ENCODE data around the gene TRIM66.

Gene TRIM66

GRCh38 chr11:8604078-8604723, 78.3 kb downstream of the TRIM66 start:
- peak; percentile 100 for DNase-seq

DNA sequence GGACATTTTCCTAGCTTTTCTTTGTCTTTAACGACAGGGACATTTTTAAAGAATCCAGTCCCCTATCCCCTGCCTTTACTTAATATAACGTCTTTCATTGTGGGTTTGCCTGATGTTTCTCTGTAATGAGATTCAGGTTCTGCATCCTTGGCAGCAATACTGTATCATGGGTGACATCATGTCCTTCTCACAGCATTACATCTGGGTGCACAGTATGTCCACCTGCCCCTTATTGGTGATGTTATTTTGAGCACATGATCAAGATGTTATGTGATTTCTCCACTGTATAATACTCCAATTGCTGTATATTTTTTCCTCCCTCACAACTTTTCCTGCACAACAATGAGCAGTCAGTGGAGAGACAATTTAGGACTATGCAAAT, 78.8 kb downstream of the TRIM66 start:
- no peak for DNase-seq

- no peak for DNase-seq
Observed at GRCh38 chr11:8601376-8602133, 80.9 kb downstream of the TRIM66 start.

DNA sequence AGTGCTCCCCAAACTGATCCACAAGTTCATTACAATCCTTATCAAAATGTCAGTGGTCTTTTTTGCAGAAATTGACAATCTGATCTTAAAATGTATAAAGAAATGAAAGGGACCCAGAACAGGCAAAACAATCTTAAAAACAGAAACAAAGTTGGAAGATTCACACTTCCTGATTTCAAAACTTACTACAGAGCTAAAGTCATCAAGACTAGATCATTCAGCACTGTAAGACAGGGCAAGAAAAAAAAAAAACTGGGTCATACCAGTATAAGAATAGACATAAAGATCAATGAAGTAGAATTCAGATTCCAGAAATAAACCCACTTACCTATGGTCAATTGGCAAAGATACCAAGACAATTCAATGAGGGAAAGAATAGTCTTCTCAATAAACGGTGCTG, 84.0 kb downstream of the TRIM66 start:
- DNase-seq, result no peak

GRCh38 chr11:8597182-8597581, 85.3 kb downstream of the TRIM66 start:
- DNase-seq, result peak; percentile 72

GRCh38 chr11:8596504-8597046, 85.9 kb downstream of the TRIM66 start:
- no peak for DNase-seq

DNA sequence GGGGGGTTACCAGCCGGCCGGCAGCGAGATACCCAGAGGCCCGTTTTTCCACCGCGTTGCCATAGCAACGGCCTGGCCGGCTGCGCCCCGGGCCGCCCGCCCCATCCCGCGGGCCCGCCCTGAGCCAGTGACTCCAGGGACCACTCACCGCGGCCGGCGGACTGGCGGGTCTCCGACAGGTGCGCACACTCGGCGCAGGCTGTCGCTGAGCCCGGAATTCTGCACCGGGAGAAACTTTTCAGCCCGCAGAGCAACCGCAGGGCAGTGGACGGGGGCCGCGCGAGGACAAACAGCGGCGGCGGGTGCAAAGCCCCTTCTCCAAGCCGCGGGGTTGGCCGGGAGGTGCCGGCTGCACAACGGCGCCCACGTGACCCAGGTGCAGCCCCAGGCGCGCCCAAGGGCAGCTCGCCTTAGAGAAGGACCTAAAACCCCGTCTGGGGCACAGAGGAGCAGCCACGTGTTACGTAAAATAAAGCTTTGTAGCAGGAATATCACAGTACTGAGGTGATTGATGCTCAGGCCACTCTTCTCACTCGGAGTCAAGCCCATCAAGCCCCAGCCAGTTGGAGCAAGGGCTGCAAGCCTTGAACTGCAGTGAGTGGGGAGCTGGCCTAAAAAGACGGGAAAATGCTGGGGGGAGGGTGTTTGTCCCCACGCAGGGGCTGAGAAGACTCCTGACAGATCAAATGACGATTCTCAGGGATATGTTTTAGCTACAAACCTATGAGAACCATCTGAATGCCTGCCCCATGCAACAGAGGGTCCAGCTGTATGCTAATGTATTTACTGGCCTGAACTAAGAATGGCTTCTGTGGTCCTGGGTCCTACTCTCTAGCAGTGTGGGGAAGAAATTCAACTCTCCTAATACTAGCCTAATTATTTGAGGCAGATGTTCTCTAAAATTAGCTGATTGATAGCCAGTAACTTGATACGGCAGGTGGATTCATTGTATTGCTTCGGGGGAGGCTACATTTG, 88.2 kb downstream of the TRIM66 start, which contains the start of gene STK33:
Gene STK33 (minus strand): TSS at position 294 of the 975 bp plus-strand sequence. CDS start 119,323 bp downstream, outside the sequence.
- DNase-seq, result peak; percentile 40

DNA sequence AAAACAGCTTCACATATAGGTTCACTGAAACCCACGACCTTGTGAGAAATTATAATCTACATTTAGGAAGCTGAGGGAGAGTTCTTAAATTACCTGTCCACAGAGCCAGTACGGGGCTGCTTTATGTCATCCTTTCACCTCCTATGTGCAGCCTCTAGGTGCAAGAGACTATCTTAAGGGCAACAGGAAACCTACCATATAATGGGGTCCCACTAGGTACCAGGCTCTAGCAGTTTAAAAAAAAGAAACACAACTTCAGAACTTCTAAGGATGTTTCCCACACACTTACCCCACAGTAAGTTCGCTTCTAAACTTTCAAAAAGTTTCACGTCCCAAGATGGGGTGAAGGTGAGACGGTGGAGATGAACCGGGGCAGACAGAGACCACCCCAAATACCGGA, 89.0 kb downstream of the TRIM66 start:
- no peak for DNase-seq

- no peak for DNase-seq
Observed at GRCh38 chr11:8587915-8588314, 94.5 kb downstream of the TRIM66 start.

DNA sequence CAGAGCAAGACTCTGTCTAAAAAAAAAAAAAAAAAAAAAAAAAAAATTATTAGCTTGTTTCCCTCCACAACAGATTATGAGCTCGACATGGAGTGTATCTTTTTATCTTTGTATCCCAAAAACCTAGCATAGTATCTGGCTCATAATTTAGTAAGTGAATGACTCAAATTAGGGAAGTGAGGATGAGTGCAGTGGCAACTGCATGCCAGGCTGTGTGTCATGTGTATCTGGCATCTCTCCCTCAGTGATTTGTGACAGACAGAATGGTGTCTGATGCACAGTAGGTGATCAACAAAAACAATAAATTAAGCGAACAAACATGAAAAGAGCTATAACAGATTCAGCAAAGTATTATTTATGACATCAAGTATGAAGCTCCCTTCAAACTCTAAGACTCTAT, 95.7 kb downstream of the TRIM66 start:
- no peak for DNase-seq

DNA sequence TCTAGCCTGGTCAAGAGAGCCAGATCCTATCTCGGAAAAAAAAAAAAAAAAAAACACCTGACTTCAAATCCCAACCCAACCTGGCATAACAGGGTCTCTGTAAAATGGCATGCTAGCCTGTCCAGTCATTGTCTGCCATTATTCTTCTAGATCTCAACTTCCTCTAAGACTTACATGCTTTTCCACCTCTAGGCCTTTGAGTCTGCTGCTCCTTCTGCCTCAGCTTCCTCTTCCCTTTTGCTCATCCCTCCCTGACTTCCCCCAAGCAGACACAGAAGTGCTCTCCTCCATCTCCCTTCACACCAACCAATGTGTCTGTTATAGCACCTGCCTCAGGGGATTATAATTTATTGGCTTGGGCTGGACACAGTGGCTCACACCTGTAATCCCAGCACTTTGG, 96.3 kb downstream of the TRIM66 start:
- no peak for DNase-seq

DNA sequence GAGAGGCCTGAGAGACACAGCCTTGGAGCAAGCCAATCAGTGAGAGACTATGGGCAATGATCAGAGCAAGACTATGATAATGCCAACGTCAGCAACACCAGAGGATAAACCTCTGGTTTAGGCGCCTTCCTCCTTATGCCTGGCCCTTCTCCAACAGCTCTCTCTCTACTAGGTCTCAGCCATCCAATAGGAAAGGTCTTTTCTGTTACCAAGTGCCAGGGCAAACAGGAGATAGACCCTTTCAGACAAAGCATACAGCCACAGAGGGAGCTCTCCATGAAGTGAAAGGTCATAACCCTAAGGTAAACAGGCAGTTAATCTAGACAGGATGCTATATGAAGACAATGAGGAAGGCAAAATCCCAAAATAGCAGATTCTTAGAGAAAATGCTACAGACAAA, 98.0 kb downstream of the TRIM66 start:
- no peak for DNase-seq

- peak; percentile 67 for DNase-seq
Observed at GRCh38 chr11:8584082-8584481, 98.4 kb downstream of the TRIM66 start.

- DNase-seq, result no peak
Observed at GRCh38 chr11:8581300-8581699, 101.2 kb downstream of the TRIM66 start.

DNA sequence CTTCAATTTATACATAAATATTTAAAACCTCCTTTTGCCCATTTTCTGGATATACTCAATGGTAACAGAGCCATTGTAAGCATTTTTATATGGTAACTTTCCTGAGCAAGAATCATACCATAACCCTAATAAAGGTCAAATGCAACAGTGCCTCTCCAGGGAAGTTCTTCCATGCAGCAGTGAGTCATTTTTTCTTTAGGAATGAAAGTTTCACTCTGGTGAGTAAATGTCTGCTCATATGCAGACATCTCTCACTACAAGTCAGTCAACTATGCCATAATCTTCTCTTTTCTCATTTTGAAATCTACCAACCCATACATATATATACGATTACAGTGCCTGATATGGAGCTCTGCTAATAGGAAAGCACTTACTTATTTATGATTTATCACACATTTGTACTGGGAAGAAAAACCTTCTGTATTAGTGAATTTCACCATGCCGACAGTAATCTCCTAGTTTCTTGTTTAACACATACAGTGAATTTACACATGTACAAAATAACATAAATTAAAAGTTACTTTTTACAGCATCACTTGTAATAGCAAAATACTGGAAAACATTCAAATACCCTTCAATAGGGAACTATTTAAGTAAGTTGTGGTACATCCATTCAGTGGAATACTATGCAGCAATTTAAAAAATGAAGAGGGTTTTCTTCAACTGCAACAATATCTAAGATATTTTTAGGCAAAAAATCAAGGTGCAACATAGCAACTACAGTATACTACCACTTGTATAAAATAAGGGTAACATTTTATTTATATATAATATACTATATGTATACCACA, 104.5 kb downstream of the TRIM66 start:
- peak; percentile 24 for DNase-seq

GRCh38 chr11:8574798-8575197, 107.7 kb downstream of the TRIM66 start:
- DNase-seq, result no peak

GRCh38 chr11:8573777-8574176, 108.7 kb downstream of the TRIM66 start:
- DNase-seq, result no peak

DNA sequence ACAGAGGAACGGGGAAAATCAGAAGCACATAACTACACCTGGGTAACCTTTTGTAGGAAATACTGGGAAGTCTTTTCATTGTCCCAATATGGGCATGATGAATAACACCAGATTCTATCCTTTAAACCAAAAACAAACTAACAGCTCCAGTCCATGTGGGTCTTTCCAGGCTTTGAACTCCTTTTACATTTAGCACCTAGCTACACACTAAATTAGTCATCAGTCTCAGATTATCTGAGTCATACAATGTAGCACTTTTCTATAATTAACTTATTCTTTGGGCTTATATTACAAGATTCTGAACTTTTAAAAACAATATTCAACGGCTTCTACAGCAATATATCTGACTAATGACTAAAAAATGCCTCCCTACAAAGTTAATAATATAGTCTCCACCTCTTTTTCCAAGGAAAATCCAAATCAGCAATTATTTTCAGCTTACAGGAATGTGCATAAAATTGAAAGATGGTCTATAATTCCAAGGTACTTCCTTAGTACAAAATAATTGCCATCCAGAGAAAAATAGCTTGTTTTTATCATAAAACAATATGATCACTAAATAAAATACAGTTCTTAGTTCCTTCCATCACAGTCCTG, 114.8 kb downstream of the TRIM66 start:
- peak; percentile 42 for DNase-seq

DNA sequence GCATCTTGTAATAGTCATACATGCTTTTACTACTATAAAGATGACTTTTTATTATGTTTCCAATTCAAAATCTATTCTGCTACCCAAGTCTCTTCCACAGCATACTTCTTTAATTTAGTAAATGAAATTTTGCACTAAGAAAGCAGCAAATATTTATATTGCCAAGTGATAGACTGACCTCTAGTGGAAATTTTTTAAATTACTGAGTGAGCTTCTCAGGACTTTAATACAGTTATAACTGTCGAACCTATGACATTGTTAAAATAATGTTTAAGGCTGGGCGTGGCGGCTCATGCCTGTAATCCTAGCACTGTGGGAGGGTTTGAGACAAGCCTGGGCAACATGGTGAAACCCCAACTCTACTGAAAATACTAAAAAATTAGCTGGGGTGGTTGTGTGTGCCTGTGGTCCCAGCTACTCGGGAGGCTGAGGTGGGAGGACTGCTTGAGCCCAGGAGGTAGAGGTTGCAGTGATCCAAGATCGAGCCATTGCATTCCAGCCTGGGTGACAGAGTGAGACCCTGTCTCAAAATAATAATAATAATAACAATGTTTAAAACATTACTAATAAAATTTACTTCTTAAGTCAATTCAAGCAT, 115.8 kb downstream of the TRIM66 start:
- DNase-seq, result peak; percentile 52

GRCh38 chr11:8564526-8564925, 117.9 kb downstream of the TRIM66 start:
- no peak for DNase-seq

Measured in fibroblast of upper back skin (primary cell).